ENCODE data around the gene DOK3. TPM values are rescaled to one million over a fixed set of nuclear protein-coding genes. Genes with fewer than 3 reads are reported as not detected.

The DOK3 gene
- total and polyA plus RNA-seq, 2 donors (not counting 1 experiment from before 2014, with no cell fraction given): 103 to 115 TPM

DNA sequence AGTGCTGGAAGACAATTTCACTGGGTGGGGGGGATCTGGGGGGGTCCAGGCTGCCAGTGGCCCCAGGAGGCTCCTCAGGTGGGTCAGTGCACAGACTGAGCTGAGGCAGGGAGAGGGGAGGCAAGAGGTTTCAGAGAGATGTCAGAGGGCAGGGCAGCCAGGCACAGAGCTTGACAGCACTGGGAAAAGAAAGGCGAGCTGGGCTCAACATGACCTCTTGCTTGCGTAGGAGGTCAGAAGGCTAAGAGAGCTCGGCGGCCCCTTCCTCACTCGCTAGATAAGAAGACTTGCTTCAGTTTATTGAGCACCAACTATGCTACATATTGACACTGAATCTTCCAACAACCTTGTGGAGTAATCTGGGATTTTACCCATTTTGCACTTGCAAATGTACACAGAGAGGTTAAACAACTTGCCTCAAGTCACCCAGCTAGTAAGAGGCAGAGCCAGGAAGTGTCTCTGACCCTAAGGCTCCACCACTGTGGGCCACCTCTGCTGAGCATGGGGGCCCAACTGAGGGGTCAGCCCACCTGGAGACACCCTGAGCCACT, 15.8 kb downstream of the DOK3 start:
- intact Hi-C loops (cut with micrococcal nuclease): no loop called here
- ChIA-PET POLR2A (interaction anchor here (0.7 kb wide), 3 partner anchors 20 to 106 kb away, joined by 3 to 7 read pairs (median 4); partner anchors contain the start of gene B4GALT7), CTCF (interaction anchor here (1.0 to 2.4 kb wide), 4 partner anchors 8 to 184 kb away, joined by 3 to 9 read pairs (median 4); partner anchors contain the start of gene DDX41)
- Histone ChIP-seq H3K36me3 (replicated peaks in 1 of 2; ENCODE audit: control extremely low read depth in 1 of 2, control insufficient read depth in 1 of 2, extremely low read depth in 1 of 2, insufficient read depth in 2 of 2, low read length in 1 of 2) (no peaks in the 10 kb centered on the region), H3K4me3 (ENCODE audit: control extremely low read depth in 1 of 5, extremely low read depth in 1 of 5, insufficient read depth in 1 of 5, low read depth in 2 of 5, low read length in 4 of 5) (no peak overlapping the region), H3K79me2 (ENCODE audit: control insufficient read depth, insufficient read depth, low read length) (peaks cover 9% of the 10 kb centered on the region), H3K9ac (ENCODE audit: low read length) (no peak overlapping the region), H3K27ac (ENCODE audit: low read length in 2 of 2) (no peak overlapping the region), H3K9me3 (ENCODE audit: control extremely low read depth in 1 of 3, control insufficient read depth in 2 of 3, insufficient read depth in 1 of 3, low read length in 2 of 3) (peaks cover 0 to 10% (median 0%) of the 10 kb centered on the region in 3 donors), H3K27me3 (replicated peaks in 1 of 4; ENCODE audit: control extremely low read depth in 1 of 4, control insufficient read depth in 3 of 4, insufficient read depth in 4 of 4, low read length in 3 of 4) (peaks cover 0 to 9% (median 4%) of the 10 kb centered on the region in 4 experiments), H4K20me1 (ENCODE audit: control insufficient read depth, insufficient read depth, low read length, poor library complexity, severe bottlenecking) (peaks cover 10% of the 10 kb centered on the region), H2AFZ (ENCODE audit: insufficient read depth, low read depth, low read length, poor library complexity, severe bottlenecking) (no peak overlapping the region), H3K4me1 (ENCODE audit: control insufficient read depth in 2 of 2, insufficient read depth in 2 of 2, low read length in 2 of 2) (peaks cover 37 to 50% of the 10 kb centered on the region in 2 donors), H3K4me2 (replicated peaks; ENCODE audit: low read depth, low read length, poor library complexity, severe bottlenecking) (peak overlapping the region; percentile 46)
- Mint-ChIP-seq H3K27ac (peak overlapping the region; percentile 77), H3K27me3 (peaks cover 3% of the 10 kb centered on the region), H3K9me3 (ENCODE audit: insufficient read depth) (no peaks in the 10 kb centered on the region), H3K4me1 (peaks cover 52% of the 10 kb centered on the region), H3K4me3 (peak overlapping the region; percentile 32)
- ATAC-seq (ENCODE audit: low read depth): no peak
- DNase-seq: no peak
- TF ChIP-seq, protein P1, sequence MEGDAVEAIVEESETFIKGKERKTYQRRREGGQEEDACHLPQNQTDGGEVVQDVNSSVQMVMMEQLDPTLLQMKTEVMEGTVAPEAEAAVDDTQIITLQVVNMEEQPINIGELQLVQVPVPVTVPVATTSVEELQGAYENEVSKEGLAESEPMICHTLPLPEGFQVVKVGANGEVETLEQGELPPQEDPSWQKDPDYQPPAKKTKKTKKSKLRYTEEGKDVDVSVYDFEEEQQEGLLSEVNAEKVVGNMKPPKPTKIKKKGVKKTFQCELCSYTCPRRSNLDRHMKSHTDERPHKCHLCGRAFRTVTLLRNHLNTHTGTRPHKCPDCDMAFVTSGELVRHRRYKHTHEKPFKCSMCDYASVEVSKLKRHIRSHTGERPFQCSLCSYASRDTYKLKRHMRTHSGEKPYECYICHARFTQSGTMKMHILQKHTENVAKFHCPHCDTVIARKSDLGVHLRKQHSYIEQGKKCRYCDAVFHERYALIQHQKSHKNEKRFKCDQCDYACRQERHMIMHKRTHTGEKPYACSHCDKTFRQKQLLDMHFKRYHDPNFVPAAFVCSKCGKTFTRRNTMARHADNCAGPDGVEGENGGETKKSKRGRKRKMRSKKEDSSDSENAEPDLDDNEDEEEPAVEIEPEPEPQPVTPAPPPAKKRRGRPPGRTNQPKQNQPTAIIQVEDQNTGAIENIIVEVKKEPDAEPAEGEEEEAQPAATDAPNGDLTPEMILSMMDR (IDR thresholded peaks at IDR 0.05): no peak
- TF ChIP-seq EZH2 (IDR thresholded peaks at IDR 0.05; ENCODE audit: borderline replicate concordance, insufficient read depth, low read depth, low read length, poor library complexity, severe bottlenecking): no peak
- WGBS (ENCODE audit: insufficient coverage): 100% methylated on average over 3 of the region's 5 CpGs

DNA sequence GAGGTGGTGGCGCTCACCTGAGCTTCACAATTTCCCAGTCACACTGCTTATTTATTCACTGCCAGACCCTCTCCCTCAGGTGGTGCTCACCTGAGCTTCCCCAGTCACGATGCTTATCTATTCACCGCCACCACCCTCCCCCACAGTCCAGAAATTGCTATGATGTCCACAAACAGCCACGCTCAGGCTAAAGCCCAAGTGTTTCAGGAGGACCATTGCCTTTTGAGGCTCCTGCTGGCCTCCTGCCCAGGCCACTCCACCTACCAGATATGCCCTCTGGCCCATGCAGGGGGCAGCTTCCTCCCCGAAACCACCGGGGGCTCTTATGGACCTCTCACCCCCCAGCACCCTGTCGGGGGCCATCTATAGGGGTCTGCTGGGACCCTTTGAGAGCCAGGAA, 16.8 kb downstream of the DOK3 start:
- peaks cover 0 to under 1% of the 10 kb centered on the region in 2 experiments for H3K36me3 ChIP-seq (replicated peaks in 1 of 2; ENCODE audit: control extremely low read depth in 1 of 2, control insufficient read depth in 1 of 2, extremely low read depth in 1 of 2, insufficient read depth in 2 of 2, low read length in 1 of 2)
- intact Hi-C loops (cut with micrococcal nuclease): no loop called here
- DNase-seq: no peak

More for the DNA sequence above, 16.8 kb downstream of the DOK3 start:
- Mint-ChIP-seq H3K4me1 (peaks cover 43% of the 10 kb centered on the region), H3K27ac (peak overlapping the region; percentile 37), H3K9me3 (ENCODE audit: insufficient read depth) (no peaks in the 10 kb centered on the region), H3K4me3 (no peak overlapping the region), H3K27me3 (no peaks in the 10 kb centered on the region)
- POLR2A ChIA-PET: no interaction called here
- Histone ChIP-seq H3K9me3 (ENCODE audit: control extremely low read depth in 1 of 3, control insufficient read depth in 2 of 3, insufficient read depth in 1 of 3, low read length in 2 of 3) (peaks cover 0 to under 1% (median 0%) of the 10 kb centered on the region in 3 donors), H2AFZ (ENCODE audit: insufficient read depth, low read depth, low read length, poor library complexity, severe bottlenecking) (no peak overlapping the region), H3K4me3 (ENCODE audit: control extremely low read depth in 1 of 5, extremely low read depth in 1 of 5, insufficient read depth in 1 of 5, low read depth in 2 of 5, low read length in 4 of 5) (no peak overlapping the region), H3K4me2 (replicated peaks; ENCODE audit: low read depth, low read length, poor library complexity, severe bottlenecking) (no peak overlapping the region), H3K27ac (ENCODE audit: low read length in 2 of 2) (no peak overlapping the region), H3K9ac (ENCODE audit: low read length) (no peak overlapping the region), H3K27me3 (replicated peaks in 1 of 4; ENCODE audit: control extremely low read depth in 1 of 4, control insufficient read depth in 3 of 4, insufficient read depth in 4 of 4, low read length in 3 of 4) (no peaks in the 10 kb centered on the region), H4K20me1 (ENCODE audit: control insufficient read depth, insufficient read depth, low read length, poor library complexity, severe bottlenecking) (peaks cover 10% of the 10 kb centered on the region), H3K79me2 (ENCODE audit: control insufficient read depth, insufficient read depth, low read length) (peaks cover 5% of the 10 kb centered on the region), H3K4me1 (ENCODE audit: control insufficient read depth in 2 of 2, insufficient read depth in 2 of 2, low read length in 2 of 2) (peaks cover 31 to 39% of the 10 kb centered on the region in 2 donors)
- no peak for ATAC-seq (ENCODE audit: low read depth)
- CTCF ChIA-PET: interaction anchor here (0.7 to 2.4 kb wide), 7 partner anchors 9 to 584 kb away, joined by 3 to 9 read pairs (median 3); no protein-coding TSS in a partner anchor
- 96% methylated on average over 7 of the region's 7 CpGs for whole genome bisulfite sequencing (ENCODE audit: insufficient coverage)
- no peak for TF ChIP-seq EZH2 (IDR thresholded peaks at IDR 0.05; ENCODE audit: borderline replicate concordance, insufficient read depth, low read depth, low read length, poor library complexity, severe bottlenecking)
- TF ChIP-seq, protein P1 (IDR thresholded peaks at IDR 0.05): no peak
